HCT116 (cell line): ENCODE results near the gene NUP42. TPM values are rescaled to one million over a fixed set of nuclear protein-coding genes. Genes with fewer than 3 reads are reported as not detected.

ENCODE experiments used
- ATAC-seq: fragments of 200-7000 bp; cut with Tn5 transposase; 2 replicates; pipeline ENCODE4 v1.9.1; 2020; ENCODE audit warnings: mild to moderate bottlenecking, moderate library complexity
- BruUV-seq: library from RNA; stranded (reverse); fragments of 400-500 nt; replicated peaks from 2 replicates; lab custom pipeline; 2021; lab: Mats Ljungman, UMichigan
- CTCF ChIA-PET: fragments of 300-600 bp; sonication (Branson Sonifier 250); formaldehyde crosslinking; loops from one replicate; lab custom pipeline; 2021; ENCODE audit warnings: antibody characterized with exemption; lab: Charles Lee
- POLR2A ChIA-PET: fragments of 300-600, 350-600 bp; sonication (Branson Sonifier 250); formaldehyde crosslinking; loops from one replicate; lab custom pipeline; 2021; ENCODE audit warnings: antibody characterized with exemption; lab: Charles Lee
- RAD21 ChIA-PET, 2 experiments: fragments of 300-600 bp; sonication (Branson Sonifier 250); formaldehyde crosslinking; loops; one replicate each; lab custom pipeline; 2023; ENCODE audit warnings: low total read pairs in 2 of 2; ENCODE audit not compliant: uncharacterized antibody in 2 of 2, unreplicated experiment in 2 of 2, low non-redundant PET in 1 of 2; lab: Charles Lee
- DNase-seq: peaks from one replicate; pipeline ENCODE4 v3.0.0-alpha.2; 2010; ENCODE audit warnings: low read depth, low spot score
- H2AFZ ChIP-seq: fragments of 200-600 bp; shearing (Covaris generic), sonication (generic); 2 replicates; pipeline ENCODE4 v1.6.1; 2017; ENCODE audit warnings: low read depth, mixed run types, mixed read lengths, antibody characterized with exemption, low read length; ENCODE audit not compliant: poor library complexity, severe bottlenecking
- H3K27ac ChIP-seq: 2 replicates; pipeline ENCODE4 v1.5.1; 2012; ENCODE audit warnings: low read depth, low read length
- H3K27me3 ChIP-seq: fragments of 200-600 bp; sonication (generic); 2 replicates; pipeline ENCODE4 v1.6.1; 2016; ENCODE audit warnings: mixed run types, low read length, mixed read lengths; ENCODE audit not compliant: insufficient read depth
- H3K36me3 ChIP-seq, 2 experiments: fragments of 200-500 bp in 1 of 2; fragments of 200-600 bp in 1 of 2; sonication (Bioruptor generic) in 1 of 2; sonication (generic) in 1 of 2; 2 replicates each; pipeline versions ENCODE4 v1.5.1 to v1.6.1; 2014 to 2016; ENCODE audit warnings: low read length in 2 of 2, inconsistent platforms in 1 of 2, mixed read lengths in 1 of 2, mixed run types in 1 of 2; ENCODE audit not compliant: insufficient read depth in 2 of 2, control insufficient read depth in 1 of 2
- H3K4me1 ChIP-seq, 2 experiments: fragments of 200-600 bp in 1 of 2; sonication (generic) in 1 of 2; 2 replicates each; pipeline versions ENCODE4 v1.5.1 to v1.6.1; 2012 to 2017; ENCODE audit warnings: low read length in 2 of 2, inconsistent platforms in 1 of 2, mild to moderate bottlenecking in 1 of 2, mixed read lengths in 1 of 2, mixed run types in 1 of 2, moderate library complexity in 1 of 2; ENCODE audit not compliant: insufficient read depth in 2 of 2, control insufficient read depth in 1 of 2
- H3K4me2 ChIP-seq: fragments of 200-600 bp; sonication (generic); 2 replicates; pipeline ENCODE4 v1.6.1; 2017; ENCODE audit warnings: mixed run types, low read length, mixed read lengths
- H3K4me3 ChIP-seq, 2 experiments: fragments of 200-600 bp in 1 of 2; sonication (generic) in 1 of 2; replicated peaks in 1 of 2; 2 replicates each; pipeline ENCODE4 v1.5.1; 2011 to 2016; ENCODE audit warnings: low read length in 2 of 2, control low read depth in 1 of 2, low read depth in 1 of 2, mild to moderate bottlenecking in 1 of 2, mixed read lengths in 1 of 2, mixed run types in 1 of 2
- H3K79me2 ChIP-seq: fragments of 200-600 bp; sonication (generic); 2 replicates; pipeline ENCODE4 v1.6.1; 2017; ENCODE audit warnings: mild to moderate bottlenecking, mixed run types, low read length, moderate library complexity, mixed read lengths; ENCODE audit not compliant: insufficient read depth
- H3K9ac ChIP-seq: fragments of 200-600 bp; sonication (generic); 2 replicates; pipeline ENCODE4 v1.6.1; 2016; ENCODE audit warnings: low read length, mixed read lengths
- H3K9me2 ChIP-seq: fragments of 200-600 bp; sonication (generic), shearing (Covaris generic); 2 replicates; pipeline ENCODE4 v1.6.1; 2017; ENCODE audit warnings: mixed run types, mild to moderate bottlenecking, moderate library complexity; ENCODE audit not compliant: insufficient read depth
- H3K9me3 ChIP-seq, 2 experiments: fragments of 200-500 bp in 1 of 2; fragments of 200-600 bp in 1 of 2; sonication (Bioruptor generic) in 1 of 2; sonication (generic) in 1 of 2; 2 replicates each; pipeline ENCODE4 v1.6.1; 2014 to 2017; ENCODE audit warnings: low read length in 2 of 2, mixed read lengths in 2 of 2, inconsistent platforms in 1 of 2, low read depth in 1 of 2, mild to moderate bottlenecking in 1 of 2, mixed run types in 1 of 2, moderate library complexity in 1 of 2; ENCODE audit not compliant: control insufficient read depth in 1 of 2, insufficient read depth in 1 of 2
- H4K20me1 ChIP-seq: fragments of 200-600 bp; sonication (generic), shearing (Covaris generic); 2 replicates; pipeline ENCODE4 v1.6.1; 2017; ENCODE audit warnings: mixed run types, mild to moderate bottlenecking, moderate library complexity; ENCODE audit not compliant: insufficient read depth
- ATF3 ChIP-seq: IDR thresholded peaks from 2 replicates; pipeline ENCODE4 v1.6.1; 2012
- CBX3 ChIP-seq: IDR thresholded peaks from 2 replicates; pipeline ENCODE4 v1.6.1; 2012; ENCODE audit warnings: low read depth
- EGR1 ChIP-seq: IDR thresholded peaks from 2 replicates; pipeline ENCODE4 v1.6.1; 2012; ENCODE audit warnings: low read depth
- ELF1 ChIP-seq: IDR thresholded peaks from 2 replicates; pipeline ENCODE4 v1.6.1; 2012; ENCODE audit warnings: low read depth, borderline replicate concordance
- FOSL1 ChIP-seq: IDR thresholded peaks from 2 replicates; pipeline ENCODE4 v1.6.1; 2012; ENCODE audit warnings: low read depth
- JUND ChIP-seq: IDR thresholded peaks from 2 replicates; pipeline ENCODE4 v1.6.1; 2012
- POLR2A ChIP-seq: IDR thresholded peaks from 2 replicates; pipeline ENCODE4 v1.7.0; 2011; ENCODE audit warnings: borderline replicate concordance; ENCODE audit not compliant: insufficient read depth, insufficient read length; ENCODE audit errors: extremely low read depth
- POLR2AphosphoS5 ChIP-seq: IDR thresholded peaks from 2 replicates; pipeline ENCODE4 v1.6.1; 2011; ENCODE audit warnings: mild to moderate bottlenecking, low read depth, low read length, moderate library complexity
- RAD21 ChIP-seq: IDR thresholded peaks from 2 replicates; pipeline ENCODE4 v1.6.1; 2012; ENCODE audit warnings: low read depth, mild to moderate bottlenecking
- SIN3A ChIP-seq: IDR thresholded peaks from 2 replicates; pipeline ENCODE4 v1.6.1; 2012; ENCODE audit warnings: low read depth
- SP1 ChIP-seq: IDR thresholded peaks from 2 replicates; pipeline ENCODE4 v1.6.1; 2012; ENCODE audit warnings: low read depth
- SRF ChIP-seq: IDR thresholded peaks from 2 replicates; pipeline ENCODE4 v1.6.1; 2012; ENCODE audit warnings: low read depth
- TCF7L2 ChIP-seq: IDR thresholded peaks from 2 replicates; pipeline ENCODE4 v1.7.0; 2011; ENCODE audit warnings: borderline replicate concordance, inconsistent platforms; ENCODE audit not compliant: insufficient read depth, insufficient read length; ENCODE audit errors: extremely low read depth
- YY1 ChIP-seq: IDR thresholded peaks from 2 replicates; pipeline ENCODE4 v1.6.1; 2011; ENCODE audit warnings: low read length, low read depth, moderate library complexity, mild to moderate bottlenecking; ENCODE audit not compliant: insufficient replicate concordance; ENCODE audit errors: extremely low read depth
- ZFX ChIP-seq: fragments of 450-650 bp; IDR thresholded peaks from 2 replicates; pipeline ENCODE4 v1.6.1; 2017
- ZNF274 ChIP-seq: fragments of 200-500 bp; sonication (Bioruptor generic); IDR thresholded peaks from 2 replicates; pipeline ENCODE4 v1.6.1; 2014; ENCODE audit warnings: mild to moderate bottlenecking, low read depth, low read length, inconsistent platforms
- intact Hi-C: fragments of 100-400 bp; cut with micrococcal nuclease; formaldehyde crosslinking; loops from 2 replicates; pipeline ENCODE4 v1.10.0; 2022
- total RNA-seq: library from RNA; stranded (reverse); gene quantifications from one replicate; pipeline ENCODE4 v1.2.1, GENCODE V29; 2021; ENCODE audit not compliant: unreplicated experiment
- TF ChIP-seq, protein P1 (sequence below): IDR thresholded peaks from 2 replicates; pipeline ENCODE4 v1.6.1; 2011; ENCODE audit warnings: mild to moderate bottlenecking, low read length, moderate library complexity; ENCODE audit not compliant: insufficient replicate concordance; ENCODE audit errors: extremely low read depth
- TF ChIP-seq, protein P2 (sequence below), 3 experiments: fragments of 200-600 bp in 1 of 3; sonication (generic) in 1 of 3; IDR thresholded peaks in 2 of 3; conservative IDR thresholded peaks in 1 of 3; 2 replicates each; pipeline ENCODE4 v1.5.1; 2012 to 2017; ENCODE audit warnings: low read depth in 2 of 3, low read length in 2 of 3, antibody characterized with exemption in 1 of 3, borderline replicate concordance in 1 of 3, control low read depth in 1 of 3, mild to moderate bottlenecking in 1 of 3, mixed read lengths in 1 of 3, mixed run types in 1 of 3, moderate library complexity in 1 of 3; ENCODE audit not compliant: insufficient read depth in 1 of 3

The NUP42 gene
- total RNA-seq, 1 experiment from 2014 or later, result 36.5 TPM

DNA sequence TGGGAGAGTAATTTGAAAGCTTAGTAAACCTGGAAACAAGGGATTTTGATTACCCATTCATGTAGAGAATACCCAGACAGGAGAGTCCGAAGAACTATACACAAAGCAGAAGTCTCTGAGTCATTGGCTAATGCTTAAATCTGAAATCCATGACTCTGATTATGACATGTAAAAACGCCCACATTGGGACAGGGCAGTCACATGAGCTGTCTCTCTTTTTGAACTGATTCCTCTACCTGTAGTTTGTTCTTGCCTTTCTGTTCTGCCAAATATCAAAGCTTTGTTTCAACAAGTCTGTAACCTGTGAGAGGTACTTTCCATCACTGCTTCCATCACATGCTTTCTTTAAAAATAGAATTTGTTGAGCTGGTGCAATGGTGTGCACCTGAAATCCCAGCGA lies 60.5 kb downstream of the NUP42 start:
- CTCF ChIA-PET, result no interaction called here

DNA sequence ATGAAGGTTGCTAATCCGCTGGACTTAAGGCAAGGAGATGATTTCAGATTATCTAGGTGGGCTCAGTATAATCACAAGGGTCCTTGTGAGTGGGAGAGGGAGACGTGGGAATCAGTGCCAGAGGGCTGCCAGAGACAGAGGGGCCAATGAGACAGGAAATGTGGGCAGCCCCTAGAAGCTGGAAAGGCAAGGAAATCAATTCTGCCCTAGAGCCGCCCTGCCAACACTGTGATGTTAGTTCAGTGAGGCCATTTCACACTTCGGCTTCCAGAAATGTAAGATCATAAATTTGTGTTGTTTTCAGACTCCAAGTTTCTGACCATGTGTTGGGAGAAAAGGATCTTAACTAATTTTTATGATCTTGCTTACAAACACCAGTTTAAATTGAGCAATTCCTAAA lies 61.1 kb downstream of the NUP42 start:
- no peak for ATAC-seq
- Histone ChIP-seq H3K79me2 (no peaks in the 10 kb centered on the region), H3K4me1 (0 out of 4 replicates have a peak, but pooled peaks cover 0 to 2% of the 10 kb centered on the region in 2 experiments), H3K27ac (no peak overlapping the region), H2AFZ (no peak overlapping the region), H3K4me3 (no peak overlapping the region), H3K27me3 (no peaks in the 10 kb centered on the region), H3K9ac (no peak overlapping the region), H3K9me2 (no peaks in the 10 kb centered on the region), H3K4me2 (no peak overlapping the region), H3K36me3 (no peaks in the 10 kb centered on the region), H3K9me3 (no peaks in the 10 kb centered on the region), H4K20me1 (no peaks in the 10 kb centered on the region)
- intact Hi-C loops, result no loop called here
- ChIA-PET CTCF (interaction anchor here (0.9 kb wide), 1 partner anchor 157 kb away, joined by 4 read pairs; no protein-coding TSS in a partner anchor), POLR2A (no interaction called here), RAD21 (no interaction called here)
- no TSS peak for BruUV-seq
- DNase-seq, result no peak
- TF ChIP-seq, protein P1, sequence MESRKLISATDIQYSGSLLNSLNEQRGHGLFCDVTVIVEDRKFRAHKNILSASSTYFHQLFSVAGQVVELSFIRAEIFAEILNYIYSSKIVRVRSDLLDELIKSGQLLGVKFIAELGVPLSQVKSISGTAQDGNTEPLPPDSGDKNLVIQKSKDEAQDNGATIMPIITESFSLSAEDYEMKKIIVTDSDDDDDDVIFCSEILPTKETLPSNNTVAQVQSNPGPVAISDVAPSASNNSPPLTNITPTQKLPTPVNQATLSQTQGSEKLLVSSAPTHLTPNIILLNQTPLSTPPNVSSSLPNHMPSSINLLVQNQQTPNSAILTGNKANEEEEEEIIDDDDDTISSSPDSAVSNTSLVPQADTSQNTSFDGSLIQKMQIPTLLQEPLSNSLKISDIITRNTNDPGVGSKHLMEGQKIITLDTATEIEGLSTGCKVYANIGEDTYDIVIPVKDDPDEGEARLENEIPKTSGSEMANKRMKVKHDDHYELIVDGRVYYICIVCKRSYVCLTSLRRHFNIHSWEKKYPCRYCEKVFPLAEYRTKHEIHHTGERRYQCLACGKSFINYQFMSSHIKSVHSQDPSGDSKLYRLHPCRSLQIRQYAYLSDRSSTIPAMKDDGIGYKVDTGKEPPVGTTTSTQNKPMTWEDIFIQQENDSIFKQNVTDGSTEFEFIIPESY, result no peak
- TF ChIP-seq EGR1 (no peak), TCF7L2 (no peak), SRF (no peak), SP1 (no peak), FOSL1 (no peak), ZFX (no peak), POLR2A (no peak), RAD21 (no peak), ZNF274 (no peak), SIN3A (no peak)
- TF ChIP-seq, protein P2, sequence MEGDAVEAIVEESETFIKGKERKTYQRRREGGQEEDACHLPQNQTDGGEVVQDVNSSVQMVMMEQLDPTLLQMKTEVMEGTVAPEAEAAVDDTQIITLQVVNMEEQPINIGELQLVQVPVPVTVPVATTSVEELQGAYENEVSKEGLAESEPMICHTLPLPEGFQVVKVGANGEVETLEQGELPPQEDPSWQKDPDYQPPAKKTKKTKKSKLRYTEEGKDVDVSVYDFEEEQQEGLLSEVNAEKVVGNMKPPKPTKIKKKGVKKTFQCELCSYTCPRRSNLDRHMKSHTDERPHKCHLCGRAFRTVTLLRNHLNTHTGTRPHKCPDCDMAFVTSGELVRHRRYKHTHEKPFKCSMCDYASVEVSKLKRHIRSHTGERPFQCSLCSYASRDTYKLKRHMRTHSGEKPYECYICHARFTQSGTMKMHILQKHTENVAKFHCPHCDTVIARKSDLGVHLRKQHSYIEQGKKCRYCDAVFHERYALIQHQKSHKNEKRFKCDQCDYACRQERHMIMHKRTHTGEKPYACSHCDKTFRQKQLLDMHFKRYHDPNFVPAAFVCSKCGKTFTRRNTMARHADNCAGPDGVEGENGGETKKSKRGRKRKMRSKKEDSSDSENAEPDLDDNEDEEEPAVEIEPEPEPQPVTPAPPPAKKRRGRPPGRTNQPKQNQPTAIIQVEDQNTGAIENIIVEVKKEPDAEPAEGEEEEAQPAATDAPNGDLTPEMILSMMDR (IDR thresholded peaks at IDR 0.05 in 2 of 3, conservative IDR thresholded peaks at IDR 0.05 in 1 of 3; ENCODE audit: borderline replicate concordance in 1 of 3, insufficient read depth in 1 of 3, low read depth in 2 of 3, low read length in 2 of 3), result no peak

More for the DNA sequence above, 60.5 kb downstream of the NUP42 start:
- Histone ChIP-seq H3K9me3 (no peaks in the 10 kb centered on the region), H3K27me3 (no peaks in the 10 kb centered on the region), H3K4me2 (no peak overlapping the region), H3K4me3 (no peak overlapping the region), H3K27ac (no peak overlapping the region), H2AFZ (no peak overlapping the region), H3K9ac (no peak overlapping the region), H3K79me2 (no peaks in the 10 kb centered on the region), H3K9me2 (no peaks in the 10 kb centered on the region), H3K36me3 (no peaks in the 10 kb centered on the region), H4K20me1 (no peaks in the 10 kb centered on the region), H3K4me1 (0 out of 4 replicates have a peak, but pooled peaks cover 0 to 2% of the 10 kb centered on the region in 2 experiments)
- BruUV-seq, result no TSS peak
- ATAC-seq, result no peak
- ChIA-PET RAD21 (no interaction called here), POLR2A (no interaction called here)
- TF ChIP-seq ATF3, result no peak
- TF ChIP-seq CBX3, result no peak
- TF ChIP-seq SRF, result no peak
- no peak for TF ChIP-seq JUND
- TF ChIP-seq ZNF274, result no peak
- no peak for TF ChIP-seq YY1
- no peak for TF ChIP-seq POLR2AphosphoS5
- no peak for TF ChIP-seq ELF1
- no peak for TF ChIP-seq RAD21
- intact Hi-C loops, result no loop called here
- no peak for DNase-seq
